GM10266 (cell line): ENCODE results near the gene COG5.

Experiments
- DNase-seq: peaks from one replicate; pipeline ENCODE4 v3.0.0; 2012; ENCODE audit errors: extremely low spot score
- CTCF ChIP-seq: IDR thresholded peaks from 2 replicates; pipeline ENCODE4 v1.5.1; 2012; ENCODE audit warnings: mild to moderate bottlenecking, low read depth; ENCODE audit not compliant: control insufficient read depth, insufficient read depth; ENCODE audit errors: missing control alignments

Gene COG5

GRCh38 chr7:107505362-107505761 is 58.4 kb downstream of the COG5 start:
- DNase-seq: no peak
- TF ChIP-seq CTCF: no peak

GRCh38 chr7:107503687-107504086 is 60.0 kb downstream of the COG5 start:
- DNase-seq: no peak

GRCh38 chr7:107502797-107503196 is 60.9 kb downstream of the COG5 start:
- DNase-seq: no peak

More at GRCh38 chr7:107503687-107504086, 60.0 kb downstream of the COG5 start:
- no peak for TF ChIP-seq CTCF

GRCh38 chr7:107502154-107502553 is 61.6 kb downstream of the COG5 start:
- no peak for DNase-seq
- no peak for TF ChIP-seq CTCF

More at GRCh38 chr7:107502797-107503196, 60.9 kb downstream of the COG5 start:
- no peak for TF ChIP-seq CTCF

GRCh38 chr7:107501593-107501992 is 62.1 kb downstream of the COG5 start:
- DNase-seq: peak; percentile 14
- peak; percentile 39 for TF ChIP-seq CTCF

GRCh38 chr7:107499731-107500130 is 64.0 kb downstream of the COG5 start:
- DNase-seq: no peak
- no peak for TF ChIP-seq CTCF

- DNase-seq: no peak
- TF ChIP-seq CTCF: no peak
Measured at GRCh38 chr7:107495516-107495915, 68.2 kb downstream of the COG5 start.
